Mesothelial cell of epicardium (in vitro differentiated cells): ENCODE data around the gene TMEM183A. TPM values are rescaled to one million over a fixed set of nuclear protein-coding genes. Genes with fewer than 3 reads are reported as not detected.

Source experiments
- DNase-seq, 2 experiments: peaks; one replicate each; pipeline ENCODE4 v3.0.0; 2021; ENCODE audit warnings: low spot score in 2 of 2; ENCODE audit not compliant: unreplicated experiment in 2 of 2
- H3K27ac Mint-ChIP-seq: 2 replicates; pipeline ENCODE4 v1.8.0; 2021; ENCODE audit warnings: mixed read lengths
- H3K27me3 Mint-ChIP-seq: 2 replicates; pipeline ENCODE4 v1.8.0; 2021; ENCODE audit warnings: low read depth, mixed read lengths
- H3K36me3 Mint-ChIP-seq: 2 replicates; pipeline ENCODE4 v1.8.0; 2021; ENCODE audit warnings: mixed read lengths
- H3K4me1 Mint-ChIP-seq: 2 replicates; pipeline ENCODE4 v1.8.0; 2021; ENCODE audit warnings: mixed read lengths
- H3K4me3 Mint-ChIP-seq: 2 replicates; pipeline ENCODE4 v1.8.0; 2021; ENCODE audit warnings: mild to moderate bottlenecking, moderate library complexity, mixed read lengths
- H3K9me3 Mint-ChIP-seq: 2 replicates; pipeline ENCODE4 v1.8.0; 2021; ENCODE audit warnings: mixed read lengths
- total RNA-seq: library from RNA; stranded (reverse); gene quantifications from 3 replicates; pipeline ENCODE4 v1.2.1, GENCODE V29; 2021
- TF ChIP-seq, protein P1 (sequence below): fragments of 200-600 bp; sonication (generic); IDR thresholded peaks from one replicate; pipeline ENCODE4 v1.5.0; 2021; ENCODE audit warnings: antibody characterized with exemption; ENCODE audit not compliant: unreplicated experiment

The TMEM183A gene
- total RNA-seq, 1 donor from 2014 or later: 58.4 TPM

- Mint-ChIP-seq H3K36me3 (no peaks in the 10 kb centered on the region), H3K27ac (no peak overlapping the region), H3K4me1 (peaks cover 22% of the 10 kb centered on the region), H3K27me3 (no peaks in the 10 kb centered on the region), H3K4me3 (no peak overlapping the region), H3K9me3 (no peaks in the 10 kb centered on the region)
- TF ChIP-seq, protein P1, sequence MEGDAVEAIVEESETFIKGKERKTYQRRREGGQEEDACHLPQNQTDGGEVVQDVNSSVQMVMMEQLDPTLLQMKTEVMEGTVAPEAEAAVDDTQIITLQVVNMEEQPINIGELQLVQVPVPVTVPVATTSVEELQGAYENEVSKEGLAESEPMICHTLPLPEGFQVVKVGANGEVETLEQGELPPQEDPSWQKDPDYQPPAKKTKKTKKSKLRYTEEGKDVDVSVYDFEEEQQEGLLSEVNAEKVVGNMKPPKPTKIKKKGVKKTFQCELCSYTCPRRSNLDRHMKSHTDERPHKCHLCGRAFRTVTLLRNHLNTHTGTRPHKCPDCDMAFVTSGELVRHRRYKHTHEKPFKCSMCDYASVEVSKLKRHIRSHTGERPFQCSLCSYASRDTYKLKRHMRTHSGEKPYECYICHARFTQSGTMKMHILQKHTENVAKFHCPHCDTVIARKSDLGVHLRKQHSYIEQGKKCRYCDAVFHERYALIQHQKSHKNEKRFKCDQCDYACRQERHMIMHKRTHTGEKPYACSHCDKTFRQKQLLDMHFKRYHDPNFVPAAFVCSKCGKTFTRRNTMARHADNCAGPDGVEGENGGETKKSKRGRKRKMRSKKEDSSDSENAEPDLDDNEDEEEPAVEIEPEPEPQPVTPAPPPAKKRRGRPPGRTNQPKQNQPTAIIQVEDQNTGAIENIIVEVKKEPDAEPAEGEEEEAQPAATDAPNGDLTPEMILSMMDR: no peak
- no peak for DNase-seq
Observed at GRCh38 chr1:202961220-202961880, 45.8 kb upstream of the TMEM183A start.

GRCh38 chr1:202964791-202965410 lies 42.3 kb upstream of the TMEM183A start:
- Mint-ChIP-seq H3K9me3 (no peaks in the 10 kb centered on the region), H3K4me3 (no peak overlapping the region), H3K27ac (no peak overlapping the region), H3K27me3 (peaks cover 2% of the 10 kb centered on the region), H3K4me1 (peaks cover 16% of the 10 kb centered on the region), H3K36me3 (no peaks in the 10 kb centered on the region)
- DNase-seq: no peak
- TF ChIP-seq, protein P1: no peak

DNA sequence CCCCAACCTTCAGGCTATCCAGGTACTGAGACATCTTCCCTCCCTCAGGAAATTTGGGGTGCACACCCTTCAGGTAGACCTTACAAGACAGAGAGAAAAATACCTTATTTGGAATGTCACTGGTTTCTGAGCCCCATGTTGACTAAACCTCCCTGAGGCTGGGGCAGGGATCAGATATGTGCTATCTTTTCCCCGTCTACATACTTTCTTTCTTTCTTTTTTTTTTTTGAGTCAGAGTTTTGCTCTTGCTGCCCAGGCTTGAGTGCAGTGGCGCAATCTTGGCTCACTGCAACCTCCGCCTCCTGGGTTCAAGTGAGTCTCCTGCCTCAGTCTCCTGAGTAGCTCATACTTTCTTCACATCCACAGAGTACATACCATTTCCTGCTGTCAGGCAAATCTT lies 41.8 kb upstream of the TMEM183A start:
- TF ChIP-seq, protein P1: no peak
- Mint-ChIP-seq H3K27me3 (peaks cover 3% of the 10 kb centered on the region), H3K4me1 (peaks cover 16% of the 10 kb centered on the region), H3K9me3 (no peaks in the 10 kb centered on the region), H3K36me3 (no peaks in the 10 kb centered on the region), H3K4me3 (peak overlapping the region; percentile 70), H3K27ac (no peak overlapping the region)
- DNase-seq: no peak

DNA sequence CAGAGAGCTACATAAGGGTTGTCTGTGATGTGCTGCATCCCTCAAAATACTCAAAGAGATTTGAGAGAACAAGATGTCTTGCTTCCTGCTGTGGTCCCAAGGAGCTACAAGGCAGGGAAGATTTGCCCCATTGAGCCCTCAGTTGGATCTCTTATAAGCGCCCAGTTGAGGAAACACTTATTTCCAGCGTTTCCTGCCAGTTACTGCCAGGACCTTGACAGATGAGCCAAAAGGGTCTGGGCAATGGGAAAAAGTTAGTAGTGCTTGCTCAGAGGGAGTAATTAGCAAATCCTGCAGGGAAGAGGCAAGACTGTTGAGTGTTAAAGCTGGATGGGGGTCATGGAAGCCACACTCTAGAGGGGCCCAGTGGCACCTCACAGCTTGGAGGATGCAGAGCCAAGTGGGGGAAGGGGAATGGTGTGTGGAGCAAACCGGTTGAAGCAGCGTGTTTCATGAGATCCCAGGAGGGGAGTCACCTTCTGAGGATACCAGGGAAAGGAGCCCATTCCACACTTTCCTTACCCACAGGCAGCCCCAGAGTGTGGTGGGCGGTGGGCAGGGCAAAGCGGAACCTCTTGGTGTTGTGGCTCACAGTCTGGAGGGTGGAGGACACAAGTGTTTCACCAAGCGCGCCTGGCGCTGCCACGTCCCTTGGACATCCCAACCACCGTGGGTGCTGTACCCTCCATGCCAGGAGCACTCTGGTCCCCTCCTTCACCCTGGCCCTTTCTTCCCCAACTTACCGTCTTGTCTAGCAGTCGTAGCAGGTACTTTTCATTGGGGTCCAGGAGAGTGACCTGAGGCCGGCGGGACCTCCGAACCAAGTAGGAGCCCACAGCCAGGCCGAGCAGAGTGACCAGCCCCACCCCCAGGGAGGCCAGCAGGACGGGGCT lies 40.9 kb upstream of the TMEM183A start:
- H3K36me3 Mint-ChIP-seq: no peaks in the 10 kb centered on the region
- TF ChIP-seq, protein P1: no peak
- no peaks in the 10 kb centered on the region for H3K9me3 Mint-ChIP-seq
- H3K4me1 Mint-ChIP-seq: peaks cover 16% of the 10 kb centered on the region
- no peak for DNase-seq
- H3K27ac Mint-ChIP-seq: peak overlapping the region; percentile 35
- peak overlapping the region; percentile 70 for H3K4me3 Mint-ChIP-seq
- H3K27me3 Mint-ChIP-seq: peaks cover 5% of the 10 kb centered on the region

DNA sequence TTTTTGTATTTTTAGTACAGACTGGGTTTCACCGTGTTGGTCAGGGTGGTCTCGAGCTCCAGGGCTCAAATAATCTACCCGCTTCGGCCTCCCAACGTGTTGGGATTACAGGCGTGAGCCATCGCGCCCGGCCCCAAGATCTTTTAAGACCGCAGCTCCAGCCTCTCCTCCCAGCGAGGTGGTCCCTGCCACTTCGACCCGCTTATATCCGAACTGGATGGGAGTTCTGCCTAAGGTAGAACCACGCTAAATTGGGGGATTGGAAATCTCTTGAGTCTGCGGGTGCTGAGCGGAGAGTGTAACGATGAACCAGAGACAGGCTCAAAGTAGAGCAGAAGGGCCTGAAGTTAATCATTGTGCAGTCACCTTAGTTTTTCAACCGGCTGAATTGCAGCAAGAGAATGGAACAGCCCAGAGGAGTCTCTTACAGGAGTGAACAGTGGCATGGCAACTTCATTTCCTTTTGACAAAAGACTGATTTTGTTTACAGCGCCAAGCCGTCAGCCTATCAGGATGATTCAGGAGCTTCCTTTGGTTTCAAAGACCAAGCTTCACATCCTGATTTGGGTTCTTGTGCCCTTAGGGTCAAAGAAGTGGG lies 39.4 kb upstream of the TMEM183A start:
- Mint-ChIP-seq H3K27ac (peak overlapping the region; percentile 83), H3K27me3 (peaks cover 16% of the 10 kb centered on the region), H3K36me3 (no peaks in the 10 kb centered on the region), H3K4me3 (peak overlapping the region; percentile 88), H3K9me3 (no peaks in the 10 kb centered on the region), H3K4me1 (peaks cover 16% of the 10 kb centered on the region)
- TF ChIP-seq, protein P1: no peak
- no peak for DNase-seq
